ENCODE results near the gene EP300. TPM values are rescaled to one million over a fixed set of nuclear protein-coding genes. Genes with fewer than 3 reads are reported as not detected.

The EP300 gene
- total RNA-seq, 1 experiment from 2014 or later: 78.6 TPM

DNA sequence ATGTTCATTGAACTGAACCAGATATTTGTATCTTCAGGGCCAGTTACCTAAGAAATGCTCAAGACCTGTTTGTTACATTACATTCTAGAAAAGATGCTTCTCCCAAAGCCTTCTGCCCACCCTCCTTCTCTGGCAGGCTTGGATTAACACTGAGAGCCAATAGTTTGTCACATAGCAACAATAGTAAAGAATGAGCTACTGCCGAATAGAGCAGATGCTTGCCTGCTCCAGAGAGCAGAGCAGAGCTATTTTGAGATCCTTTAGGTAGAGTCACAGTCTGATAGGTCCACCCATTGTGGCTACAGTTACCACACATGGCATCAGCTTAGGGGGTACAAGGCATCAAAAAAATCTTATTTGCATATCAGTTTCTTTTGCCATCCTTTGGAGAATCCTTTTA, 13.5 kb upstream of the EP300 start:
- Histone ChIP-seq H3K36me3 (ENCODE audit: control insufficient read depth, insufficient read depth, low read length) (no peaks in the 10 kb centered on the region), H3K27me3 (replicated peaks; ENCODE audit: control insufficient read depth, insufficient read depth, low read length) (no peaks in the 10 kb centered on the region; the same call in 1 of the 2 replicates), H3K4me3 (ENCODE audit: low read depth, low read length) (no peak overlapping the region), H3K9me3 (no peaks in the 10 kb centered on the region), H3K4me1 (no peaks in the 10 kb centered on the region)
- Mint-ChIP-seq H3K36me3 (ENCODE audit: insufficient read depth, unreplicated experiment) (no peaks in the 10 kb centered on the region), H3K27ac (ENCODE audit: unreplicated experiment) (no peak overlapping the region), H3K9me3 (ENCODE audit: unreplicated experiment) (no peaks in the 10 kb centered on the region), H3K27me3 (ENCODE audit: insufficient read depth, unreplicated experiment) (no peaks in the 10 kb centered on the region), H3K4me1 (ENCODE audit: low read depth, unreplicated experiment) (no peaks in the 10 kb centered on the region), H3K4me3 (ENCODE audit: unreplicated experiment) (no peak overlapping the region)
- POLR2A ChIA-PET: no interaction called here
- DNase-seq: no peak
- TF ChIP-seq, protein P1, sequence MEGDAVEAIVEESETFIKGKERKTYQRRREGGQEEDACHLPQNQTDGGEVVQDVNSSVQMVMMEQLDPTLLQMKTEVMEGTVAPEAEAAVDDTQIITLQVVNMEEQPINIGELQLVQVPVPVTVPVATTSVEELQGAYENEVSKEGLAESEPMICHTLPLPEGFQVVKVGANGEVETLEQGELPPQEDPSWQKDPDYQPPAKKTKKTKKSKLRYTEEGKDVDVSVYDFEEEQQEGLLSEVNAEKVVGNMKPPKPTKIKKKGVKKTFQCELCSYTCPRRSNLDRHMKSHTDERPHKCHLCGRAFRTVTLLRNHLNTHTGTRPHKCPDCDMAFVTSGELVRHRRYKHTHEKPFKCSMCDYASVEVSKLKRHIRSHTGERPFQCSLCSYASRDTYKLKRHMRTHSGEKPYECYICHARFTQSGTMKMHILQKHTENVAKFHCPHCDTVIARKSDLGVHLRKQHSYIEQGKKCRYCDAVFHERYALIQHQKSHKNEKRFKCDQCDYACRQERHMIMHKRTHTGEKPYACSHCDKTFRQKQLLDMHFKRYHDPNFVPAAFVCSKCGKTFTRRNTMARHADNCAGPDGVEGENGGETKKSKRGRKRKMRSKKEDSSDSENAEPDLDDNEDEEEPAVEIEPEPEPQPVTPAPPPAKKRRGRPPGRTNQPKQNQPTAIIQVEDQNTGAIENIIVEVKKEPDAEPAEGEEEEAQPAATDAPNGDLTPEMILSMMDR (IDR thresholded peaks at IDR 0.05; ENCODE audit: insufficient read depth in 1 of 2, low read depth in 1 of 2, low read length in 1 of 2, severe bottlenecking in 1 of 2, unreplicated experiment in 1 of 2): no peak
- no TSS peak for BruUV-seq (replicated peaks)
- intact Hi-C loops (cut with micrococcal nuclease; ENCODE audit: unreplicated experiment): no loop called here
- CTCF ChIA-PET: no interaction called here

DNA sequence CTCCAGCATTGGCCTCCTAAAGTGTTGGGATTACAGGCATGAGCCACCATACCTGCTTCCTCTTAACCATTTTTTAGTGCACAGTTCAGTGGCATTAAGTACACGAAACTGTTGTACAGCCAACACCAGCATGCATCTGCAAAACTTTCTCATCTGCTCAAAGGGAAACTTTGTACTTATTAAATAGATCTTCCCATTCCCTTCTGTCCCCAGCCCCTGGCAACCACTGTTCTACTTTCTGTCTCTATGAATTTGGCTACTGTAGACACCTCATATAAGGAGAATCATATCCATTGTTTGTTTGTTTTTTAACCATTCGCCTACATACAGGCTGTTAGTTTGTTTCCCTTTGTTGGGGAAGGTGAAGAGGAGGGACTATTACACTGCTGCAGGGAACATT, 6.5 kb upstream of the EP300 start:
- H3K4me3 ChIP-seq (ENCODE audit: low read depth, low read length): no peak overlapping the region
- intact Hi-C loops (cut with micrococcal nuclease; ENCODE audit: unreplicated experiment): no loop called here
- Mint-ChIP-seq H3K9me3 (ENCODE audit: unreplicated experiment) (no peaks in the 10 kb centered on the region), H3K27ac (ENCODE audit: unreplicated experiment) (no peak overlapping the region), H3K4me1 (ENCODE audit: low read depth, unreplicated experiment) (peaks cover 6% of the 10 kb centered on the region), H3K4me3 (ENCODE audit: unreplicated experiment) (no peak overlapping the region), H3K36me3 (ENCODE audit: insufficient read depth, unreplicated experiment) (no peaks in the 10 kb centered on the region), H3K27me3 (ENCODE audit: insufficient read depth, unreplicated experiment) (no peaks in the 10 kb centered on the region)
- H3K9me3 ChIP-seq: no peaks in the 10 kb centered on the region
- CTCF ChIA-PET: no interaction called here
- no peaks in the 10 kb centered on the region for H3K27me3 ChIP-seq (replicated peaks; ENCODE audit: control insufficient read depth, insufficient read depth, low read length)
- BruUV-seq (replicated peaks): no TSS peak
- no peak for DNase-seq
- TF ChIP-seq, protein P1 (IDR thresholded peaks at IDR 0.05; ENCODE audit: insufficient read depth in 1 of 2, low read depth in 1 of 2, low read length in 1 of 2, severe bottlenecking in 1 of 2, unreplicated experiment in 1 of 2): no peak
- H3K4me1 ChIP-seq: 0 out of 2 replicates have a peak, but pooled peaks cover 3% of the 10 kb centered on the region
- POLR2A ChIA-PET: no interaction called here
- no peaks in the 10 kb centered on the region for H3K36me3 ChIP-seq (ENCODE audit: control insufficient read depth, insufficient read depth, low read length)

DNA sequence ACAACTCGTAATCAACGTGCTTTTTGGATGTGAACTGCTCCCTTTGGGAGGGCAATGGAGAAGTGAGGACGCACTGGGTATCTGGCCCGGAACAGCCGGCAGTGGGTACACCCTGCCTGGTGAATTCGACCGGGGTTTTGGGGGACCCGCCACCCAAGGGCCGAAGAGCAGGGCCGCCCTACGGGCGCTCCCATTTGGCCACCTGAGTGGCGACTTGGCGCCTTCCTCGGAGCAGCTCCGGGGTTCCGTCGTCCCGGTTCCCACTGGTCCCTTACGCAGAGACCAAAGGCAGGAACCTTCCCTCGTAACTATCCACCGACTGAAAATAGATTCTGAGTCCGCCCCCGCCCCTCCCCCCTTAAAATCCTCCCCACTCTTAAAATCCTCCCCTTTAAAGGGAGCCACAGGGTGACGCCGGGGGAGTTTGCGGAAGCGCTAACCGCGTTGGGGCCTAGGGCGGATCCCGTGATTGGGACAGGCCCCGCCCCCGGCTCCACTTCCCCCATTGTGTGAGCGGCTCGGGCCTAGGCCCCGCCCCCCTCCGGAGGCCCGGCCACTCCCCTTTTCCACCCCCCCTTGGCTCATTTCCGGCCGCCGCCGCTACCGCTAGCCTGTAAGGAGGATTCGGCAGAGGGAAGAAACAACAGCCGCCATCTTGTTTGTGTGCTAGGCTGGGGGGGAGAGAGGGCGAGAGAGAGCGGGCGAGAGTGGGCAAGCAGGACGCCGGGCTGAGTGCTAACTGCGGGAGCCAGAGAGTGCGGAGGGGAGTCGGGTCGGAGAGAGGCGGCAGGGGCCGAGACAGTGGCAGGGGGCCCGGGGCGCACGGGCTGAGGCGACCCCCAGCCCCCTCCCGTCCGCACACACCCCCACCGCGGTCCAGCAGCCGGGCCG, 1.0 kb upstream of the EP300 start:
- peaks cover 34% of the 10 kb centered on the region for H3K36me3 Mint-ChIP-seq (ENCODE audit: insufficient read depth, unreplicated experiment)
- Histone ChIP-seq H3K9me3 (no peaks in the 10 kb centered on the region), H3K27me3 (replicated peaks; ENCODE audit: control insufficient read depth, insufficient read depth, low read length) (no peaks in the 10 kb centered on the region), H3K4me3 (ENCODE audit: low read depth, low read length) (peak overlapping the region; percentile 97), H3K36me3 (ENCODE audit: control insufficient read depth, insufficient read depth, low read length) (no peaks in the 10 kb centered on the region), H3K4me1 (0 out of 2 replicates have a peak, but pooled peaks cover 3% of the 10 kb centered on the region)
- peak overlapping the region; percentile 79 for H3K4me3 Mint-ChIP-seq (ENCODE audit: unreplicated experiment)
- ChIA-PET CTCF (interaction anchor here (3.2 kb wide), 1 partner anchor 169 kb away, joined by 14 read pairs; no protein-coding TSS in a partner anchor), POLR2A (interaction anchor here (0.6 to 5.3 kb wide), 4 partner anchors 69 to 140 kb away, joined by 3 to 29 read pairs (median 7); partner anchors contain the start of gene RBX1)
- no peaks in the 10 kb centered on the region for H3K9me3 Mint-ChIP-seq (ENCODE audit: unreplicated experiment)
- intact Hi-C loops (cut with micrococcal nuclease; ENCODE audit: unreplicated experiment): loop anchor here (1.0 to 5.0 kb wide), 4 partner anchors 44 to 140 kb away; partner anchors contain the start of gene RBX1
- TF ChIP-seq, protein P1 (IDR thresholded peaks at IDR 0.05; ENCODE audit: insufficient read depth in 1 of 2, low read depth in 1 of 2, low read length in 1 of 2, severe bottlenecking in 1 of 2, unreplicated experiment in 1 of 2): no peak
- H3K27me3 Mint-ChIP-seq (ENCODE audit: insufficient read depth, unreplicated experiment): no peaks in the 10 kb centered on the region
- DNase-seq: peak; percentile 97 to 98
- BruUV-seq (replicated peaks): TSS peak; percentile 97
- peaks cover 6% of the 10 kb centered on the region for H3K4me1 Mint-ChIP-seq (ENCODE audit: low read depth, unreplicated experiment)
- peak overlapping the region; percentile 96 for H3K27ac Mint-ChIP-seq (ENCODE audit: unreplicated experiment)

All from Caco-2 (cell line).